ENCODE measurements around the gene FLII.

GRCh38 chr17:18257268-18257981 is 1.1 kb downstream of the FLII start:
- TF ChIP-seq GABPA (IDR thresholded peaks at IDR 0.05; ENCODE audit: low read depth) (no peak), YY1 (IDR thresholded peaks at IDR 0.05; ENCODE audit: low read depth) (no peak), GATA2 (CRISPR knock-in tag; IDR thresholded peaks at IDR 0.05) (no peak), CTCF (IDR thresholded peaks at IDR 0.05) (no peak), SMC3 (IDR thresholded peaks at IDR 0.05; ENCODE audit: low read depth, low read length) (no peak), FOXM1 (IDR thresholded peaks at IDR 0.05; ENCODE audit: low read depth) (no peak), REST (IDR thresholded peaks at IDR 0.05; ENCODE audit: low read depth, low read length) (no peak), POLR2AphosphoS5 (IDR thresholded peaks at IDR 0.05; ENCODE audit: low read depth, low read length) (no peak), RAD21 (IDR thresholded peaks at IDR 0.05; ENCODE audit: low read length) (no peak), TAF1 (IDR thresholded peaks at IDR 0.05; ENCODE audit: borderline replicate concordance, low read depth, low read length) (no peak), EZH2phosphoT487 (IDR thresholded peaks at IDR 0.05; ENCODE audit: borderline replicate concordance, low read depth) (no peak), SIN3A (IDR thresholded peaks at IDR 0.05; ENCODE audit: borderline replicate concordance, low read depth, low read length) (no peak)

Data from SK-N-SH (cell line).